ENCODE measurements around the gene ENOX1. TPM values are rescaled to one million over a fixed set of nuclear protein-coding genes. Genes with fewer than 3 reads are reported as not detected.

ENOX1 gene
- total RNA-seq, 2 donors from 2014 or later, result 1.3 to 2.4 TPM

DNA sequence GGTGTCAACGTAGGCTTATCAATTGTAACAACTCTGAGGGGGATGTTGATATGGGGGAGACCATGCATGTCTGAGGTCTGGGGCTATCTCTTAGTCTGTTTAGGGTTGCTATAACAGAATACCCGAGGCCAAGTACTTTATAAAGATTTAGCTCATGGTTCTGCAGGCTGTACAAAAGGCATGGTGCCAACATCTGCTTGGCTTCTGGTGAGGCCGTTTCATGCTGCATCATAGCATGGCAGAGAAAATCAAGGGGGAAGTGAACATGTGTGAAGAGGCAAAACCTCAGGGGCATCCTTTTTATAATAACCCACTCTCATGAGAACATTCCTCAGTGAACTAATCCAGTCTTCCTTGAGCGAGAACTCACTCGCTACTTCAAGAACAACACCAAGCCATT is 353.8 kb downstream of the ENOX1 start:
- no peaks in the 10 kb centered on the region for H3K9me3 ChIP-seq
- TF ChIP-seq, protein P1, sequence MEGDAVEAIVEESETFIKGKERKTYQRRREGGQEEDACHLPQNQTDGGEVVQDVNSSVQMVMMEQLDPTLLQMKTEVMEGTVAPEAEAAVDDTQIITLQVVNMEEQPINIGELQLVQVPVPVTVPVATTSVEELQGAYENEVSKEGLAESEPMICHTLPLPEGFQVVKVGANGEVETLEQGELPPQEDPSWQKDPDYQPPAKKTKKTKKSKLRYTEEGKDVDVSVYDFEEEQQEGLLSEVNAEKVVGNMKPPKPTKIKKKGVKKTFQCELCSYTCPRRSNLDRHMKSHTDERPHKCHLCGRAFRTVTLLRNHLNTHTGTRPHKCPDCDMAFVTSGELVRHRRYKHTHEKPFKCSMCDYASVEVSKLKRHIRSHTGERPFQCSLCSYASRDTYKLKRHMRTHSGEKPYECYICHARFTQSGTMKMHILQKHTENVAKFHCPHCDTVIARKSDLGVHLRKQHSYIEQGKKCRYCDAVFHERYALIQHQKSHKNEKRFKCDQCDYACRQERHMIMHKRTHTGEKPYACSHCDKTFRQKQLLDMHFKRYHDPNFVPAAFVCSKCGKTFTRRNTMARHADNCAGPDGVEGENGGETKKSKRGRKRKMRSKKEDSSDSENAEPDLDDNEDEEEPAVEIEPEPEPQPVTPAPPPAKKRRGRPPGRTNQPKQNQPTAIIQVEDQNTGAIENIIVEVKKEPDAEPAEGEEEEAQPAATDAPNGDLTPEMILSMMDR (IDR thresholded peaks at IDR 0.05), result no peak
- DNase-seq (ENCODE audit: low spot score), result no peak
- no peak overlapping the region for H3K27ac ChIP-seq
- H3K36me3 ChIP-seq, result no peaks in the 10 kb centered on the region
- no peaks in the 10 kb centered on the region for H3K4me1 ChIP-seq
- H3K4me3 ChIP-seq, result no peak overlapping the region
- no peaks in the 10 kb centered on the region for H3K27me3 ChIP-seq

DNA sequence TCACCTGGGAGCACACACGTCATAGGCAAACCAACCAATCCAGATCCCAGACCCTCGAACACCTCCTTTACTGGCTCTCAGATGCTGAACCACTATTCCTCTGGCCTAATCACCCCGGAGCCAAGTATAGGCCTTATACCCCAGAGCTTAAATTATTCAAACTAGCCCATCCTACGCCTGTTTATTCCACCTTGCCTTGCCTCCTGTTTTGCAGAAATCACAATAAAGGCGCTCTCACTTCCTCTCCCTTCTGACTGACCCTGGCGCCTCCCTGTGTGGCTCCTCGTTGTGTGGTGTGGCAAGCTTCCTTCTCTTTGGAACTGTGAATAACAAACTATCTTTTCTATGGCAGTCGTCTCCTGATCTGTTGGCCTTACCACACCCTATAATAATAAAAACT is 354.9 kb downstream of the ENOX1 start:
- no peaks in the 10 kb centered on the region for H3K9me3 ChIP-seq
- H3K36me3 ChIP-seq, result no peaks in the 10 kb centered on the region
- H3K27ac ChIP-seq, result no peak overlapping the region
- DNase-seq (ENCODE audit: low spot score), result no peak
- H3K4me1 ChIP-seq, result no peaks in the 10 kb centered on the region
- no peaks in the 10 kb centered on the region for H3K27me3 ChIP-seq
- TF ChIP-seq, protein P1 (IDR thresholded peaks at IDR 0.05), result no peak
- no peak overlapping the region for H3K4me3 ChIP-seq

DNA sequence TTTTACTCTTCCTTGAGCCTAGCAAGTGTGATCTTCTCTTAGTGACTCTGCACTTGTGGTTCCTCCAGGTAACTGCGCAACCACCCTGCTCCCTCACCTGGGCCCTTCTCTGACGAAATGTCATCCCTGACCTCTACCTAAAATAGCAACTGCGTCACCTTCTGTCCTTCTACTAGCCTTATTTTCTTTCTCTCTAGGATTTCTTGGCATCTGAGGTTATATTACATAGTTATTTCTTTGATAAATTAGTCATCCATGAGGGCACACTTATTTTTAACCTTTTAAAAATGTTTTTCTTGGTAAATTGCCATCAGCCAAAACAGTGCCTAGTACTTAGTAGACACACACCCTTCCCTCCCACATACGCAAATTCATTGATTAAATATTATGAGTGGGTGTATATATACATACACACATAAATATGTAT is 355.5 kb downstream of the ENOX1 start:
- Histone ChIP-seq H3K9me3 (no peaks in the 10 kb centered on the region), H3K4me3 (no peak overlapping the region), H3K36me3 (no peaks in the 10 kb centered on the region), H3K27me3 (no peaks in the 10 kb centered on the region), H3K27ac (no peak overlapping the region), H3K4me1 (no peaks in the 10 kb centered on the region)
- DNase-seq (ENCODE audit: low spot score), result no peak
- TF ChIP-seq, protein P1 (IDR thresholded peaks at IDR 0.05), result no peak

DNA sequence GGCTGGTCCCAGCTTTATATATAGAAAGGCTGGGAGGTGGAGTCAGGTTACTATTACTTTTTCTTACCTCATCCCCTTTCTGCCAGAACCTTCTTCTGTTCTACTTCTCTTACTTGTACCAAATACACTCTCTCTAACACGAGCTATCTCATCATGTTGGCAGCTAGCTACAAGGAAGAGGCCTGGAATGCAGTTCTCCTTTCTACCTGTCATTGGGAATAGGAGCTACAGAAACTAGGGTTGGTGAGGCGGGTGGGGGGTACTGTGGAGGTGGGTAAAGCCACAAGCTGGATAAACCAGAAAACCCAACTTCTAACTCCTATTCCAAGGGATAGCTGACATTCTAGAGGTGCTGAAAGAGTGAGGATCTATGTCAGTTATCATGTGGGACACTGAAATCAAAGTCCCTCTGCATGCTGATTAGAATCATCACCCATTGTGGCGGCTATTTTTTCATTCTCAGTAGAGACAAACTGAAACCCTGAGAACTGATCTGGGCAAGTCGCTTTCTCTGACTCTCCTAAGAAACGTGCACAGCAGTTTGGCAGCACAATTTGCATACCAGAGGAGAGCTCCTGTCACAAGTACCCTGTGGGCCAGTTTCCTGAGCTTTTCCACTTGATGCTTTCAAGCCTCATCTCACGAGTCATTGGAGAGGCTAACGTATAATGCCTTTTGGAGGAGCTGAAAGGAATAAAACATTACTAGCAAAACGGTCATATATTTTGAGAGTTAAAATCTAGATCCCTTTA is 358.1 kb downstream of the ENOX1 start:
- TF ChIP-seq, protein P1 (IDR thresholded peaks at IDR 0.05), result no peak
- Histone ChIP-seq H3K27ac (no peak overlapping the region), H3K36me3 (no peaks in the 10 kb centered on the region), H3K4me3 (no peak overlapping the region), H3K27me3 (no peaks in the 10 kb centered on the region), H3K9me3 (no peaks in the 10 kb centered on the region), H3K4me1 (no peaks in the 10 kb centered on the region)
- DNase-seq (ENCODE audit: low spot score), result no peak

DNA sequence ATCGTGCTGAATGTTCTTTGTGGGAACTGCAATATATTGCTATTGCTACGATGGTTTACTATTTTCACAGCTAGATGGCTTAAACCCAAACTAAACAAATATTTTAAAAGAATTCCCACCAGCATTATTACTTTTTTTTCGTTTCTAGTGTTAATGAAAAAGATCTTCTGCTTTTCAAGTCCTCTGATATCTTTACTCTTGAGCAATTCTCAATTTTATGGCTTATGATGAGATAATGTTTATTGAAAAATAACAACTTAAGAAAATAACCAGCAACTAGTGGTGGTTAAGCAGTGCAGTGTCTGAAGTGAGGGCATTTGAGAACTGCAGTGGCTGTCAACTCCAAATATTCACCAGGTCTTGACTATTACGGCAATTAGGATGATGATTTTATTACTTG is 360.4 kb downstream of the ENOX1 start:
- TF ChIP-seq, protein P1 (IDR thresholded peaks at IDR 0.05), result no peak
- no peaks in the 10 kb centered on the region for H3K4me1 ChIP-seq
- H3K36me3 ChIP-seq, result no peaks in the 10 kb centered on the region
- no peak for DNase-seq (ENCODE audit: low spot score)
- H3K9me3 ChIP-seq, result no peaks in the 10 kb centered on the region
- no peak overlapping the region for H3K27ac ChIP-seq
- no peak overlapping the region for H3K4me3 ChIP-seq
- no peaks in the 10 kb centered on the region for H3K27me3 ChIP-seq

DNA sequence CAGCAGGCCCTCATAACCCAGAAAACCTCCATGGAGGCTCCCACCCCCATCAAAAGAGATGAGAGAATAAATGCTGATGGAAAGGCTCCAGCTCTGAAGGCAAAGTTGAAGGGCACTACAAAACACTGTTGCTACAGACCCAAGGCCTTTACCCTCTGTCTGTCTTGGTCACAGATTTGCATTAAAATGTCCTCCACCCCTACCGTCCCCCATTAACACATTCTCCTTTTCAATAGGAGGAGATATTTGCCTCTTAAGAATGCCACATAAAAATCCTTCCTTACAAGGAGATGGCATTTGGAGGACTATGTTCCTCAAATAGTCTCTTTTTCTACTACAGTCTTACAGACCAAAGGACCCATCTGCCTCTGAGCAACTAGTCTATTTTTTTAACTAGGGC is 361.5 kb downstream of the ENOX1 start:
- H3K27ac ChIP-seq, result no peak overlapping the region
- no peaks in the 10 kb centered on the region for H3K36me3 ChIP-seq
- DNase-seq (ENCODE audit: low spot score), result no peak
- TF ChIP-seq, protein P1 (IDR thresholded peaks at IDR 0.05), result no peak
- no peaks in the 10 kb centered on the region for H3K4me1 ChIP-seq
- H3K4me3 ChIP-seq, result no peak overlapping the region
- H3K9me3 ChIP-seq, result no peaks in the 10 kb centered on the region
- H3K27me3 ChIP-seq, result no peaks in the 10 kb centered on the region
